Measurements from ENCODE around the gene SHROOM4. TPM values are rescaled to one million over a fixed set of nuclear protein-coding genes. Genes with fewer than 3 reads are reported as not detected.

SHROOM4 gene
- 1 to 10 TPM; 2.9 to 3.6 (median 3.2) TPM for total RNA-seq
- long read RNA-seq, donor 1: 0 reads
- long read RNA-seq, donor 2: 0 reads

GRCh38 chrX:50813843-50814661, at the start of gene SHROOM4:
SHROOM4 (minus strand) TSS chrX:50814194; CDS start chrX:50814018, 176 bp downstream.
- peak; percentile 86 for ATAC-seq
- Histone ChIP-seq H3K36me3 (ENCODE audit: low read depth) (no peaks in the 10 kb centered on the region), H3K4me1 (ENCODE audit: low read depth) (no peaks in the 10 kb centered on the region), H3K9me3 (no peaks in the 10 kb centered on the region), H3K4me3 (peak within 1 kb of the TSS; percentile 22)
- intact Hi-C loops (cut with DNase I, micrococcal nuclease): no loop called here
- TF ChIP-seq CTCF (IDR thresholded peaks at IDR 0.05): no peak
- DNase-seq: peak; percentile 49 to 71 (median 62)

GRCh38 chrX:50863471-50863870, 49.5 kb upstream of the SHROOM4 start:
- DNase-seq (no peak), ATAC-seq (peak; percentile 66)
- TF ChIP-seq CTCF (IDR thresholded peaks at IDR 0.05): no peak
- H3K36me3 ChIP-seq (ENCODE audit: low read depth): no peaks in the 10 kb centered on the region
- H3K4me1 ChIP-seq (ENCODE audit: low read depth): no peaks in the 10 kb centered on the region
- H3K9me3 ChIP-seq: no peaks in the 10 kb centered on the region
- intact Hi-C loops (cut with DNase I, micrococcal nuclease): no loop called here
- H3K4me3 ChIP-seq: no peak overlapping the region

DNA sequence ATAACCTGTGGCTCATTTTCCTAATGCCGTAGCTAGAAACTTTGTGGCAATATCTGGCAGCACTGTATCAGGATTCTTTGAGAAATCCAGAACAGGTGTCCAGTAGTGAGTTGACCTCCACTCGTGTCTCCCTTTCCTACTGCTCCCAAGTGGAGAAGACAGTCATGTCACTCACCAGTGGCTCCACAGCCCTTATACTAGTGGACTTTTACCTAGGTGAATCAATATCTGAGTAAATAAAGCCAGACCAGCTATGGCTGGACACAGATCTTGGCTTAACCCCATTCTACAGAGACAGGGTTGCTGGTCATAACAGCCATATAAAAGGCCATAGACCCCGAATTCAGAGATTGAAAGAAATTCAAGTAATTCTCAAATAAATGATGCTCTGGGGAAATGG, 46.5 kb upstream of the SHROOM4 start:
- no peaks in the 10 kb centered on the region for H3K9me3 ChIP-seq
- intact Hi-C loops (cut with DNase I, micrococcal nuclease): no loop called here
- no peaks in the 10 kb centered on the region for H3K36me3 ChIP-seq (ENCODE audit: low read depth)
- ATAC-seq: no peak
- TF ChIP-seq CTCF (IDR thresholded peaks at IDR 0.05): no peak
- H3K4me3 ChIP-seq: no peak overlapping the region
- H3K4me1 ChIP-seq (ENCODE audit: low read depth): no peaks in the 10 kb centered on the region
- no peak for DNase-seq

DNA sequence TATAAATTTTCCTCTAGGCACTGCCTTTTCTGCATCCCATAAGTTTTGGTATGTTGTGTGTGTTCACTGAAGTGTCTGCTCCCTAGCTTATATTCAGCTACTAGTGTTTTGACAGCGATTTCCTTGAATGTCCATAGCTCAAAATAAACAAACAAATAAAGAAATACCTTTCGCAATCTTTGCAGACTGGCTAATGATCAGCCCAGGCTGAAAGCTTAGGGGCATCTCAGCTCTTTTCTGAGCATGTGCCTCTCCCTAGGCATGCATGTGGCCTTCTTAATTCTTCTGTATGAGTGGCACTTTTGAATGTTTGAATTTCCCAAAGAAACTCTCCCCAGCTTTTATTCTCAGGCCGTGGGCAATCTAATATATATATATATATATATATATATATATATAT, 44.6 kb upstream of the SHROOM4 start:
- no peaks in the 10 kb centered on the region for H3K36me3 ChIP-seq (ENCODE audit: low read depth)
- H3K4me1 ChIP-seq (ENCODE audit: low read depth): no peaks in the 10 kb centered on the region
- DNase-seq (no peak), ATAC-seq (no peak)
- intact Hi-C loops (cut with DNase I, micrococcal nuclease): loop anchor here in 1 of 2 donors (5.0 kb wide), 1 partner anchor 49 kb away; no protein-coding TSS in a partner anchor
- no peak overlapping the region for H3K4me3 ChIP-seq
- no peak for TF ChIP-seq CTCF (IDR thresholded peaks at IDR 0.05)
- no peaks in the 10 kb centered on the region for H3K9me3 ChIP-seq

DNA sequence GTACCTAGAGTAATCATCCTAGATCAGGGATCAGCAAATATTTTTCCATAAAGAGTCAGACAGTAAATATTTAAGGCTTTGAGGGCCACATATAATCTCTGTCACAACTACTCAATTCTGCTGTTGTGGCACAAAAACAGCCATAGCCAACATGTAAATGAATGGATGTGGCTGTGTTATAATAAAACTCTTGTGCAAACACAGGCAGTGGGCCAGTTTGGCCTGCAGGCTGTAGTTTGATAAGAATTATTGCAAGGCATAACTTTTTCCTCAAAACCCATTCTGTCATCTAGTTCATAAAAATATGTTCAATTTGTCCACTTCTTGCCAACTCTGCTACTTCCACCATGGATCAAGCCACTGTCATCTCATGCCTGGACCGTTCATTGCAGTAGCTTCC, 39.4 kb upstream of the SHROOM4 start:
- intact Hi-C loops (cut with DNase I, micrococcal nuclease): no loop called here
- DNase-seq (peak in 1 of 3 donors; percentile 19), ATAC-seq (peak; percentile 42)
- no peak for TF ChIP-seq CTCF (IDR thresholded peaks at IDR 0.05)
- no peak overlapping the region for H3K4me3 ChIP-seq
- H3K36me3 ChIP-seq (ENCODE audit: low read depth): no peaks in the 10 kb centered on the region
- no peaks in the 10 kb centered on the region for H3K9me3 ChIP-seq
- H3K4me1 ChIP-seq (ENCODE audit: low read depth): peaks cover 2% of the 10 kb centered on the region
